CD4-positive, alpha-beta T cell treated with Interleukin-15 for 1 hour (primary cell): ENCODE data around the gene NSUN6.
"Not testable (repeated sequence)": the region's sequence is repeated elsewhere in the genome, so short reads cannot be mapped to it uniquely, and the experiment has no call there.

ENCODE experiments used
- DNase-seq: peaks from one replicate; pipeline ENCODE4 v3.0.0-alpha.2; 2020

The NSUN6 gene

GRCh38 chr10:18607503-18608378, 43.6 kb downstream of the NSUN6 start:
- DNase-seq = no peak

DNA sequence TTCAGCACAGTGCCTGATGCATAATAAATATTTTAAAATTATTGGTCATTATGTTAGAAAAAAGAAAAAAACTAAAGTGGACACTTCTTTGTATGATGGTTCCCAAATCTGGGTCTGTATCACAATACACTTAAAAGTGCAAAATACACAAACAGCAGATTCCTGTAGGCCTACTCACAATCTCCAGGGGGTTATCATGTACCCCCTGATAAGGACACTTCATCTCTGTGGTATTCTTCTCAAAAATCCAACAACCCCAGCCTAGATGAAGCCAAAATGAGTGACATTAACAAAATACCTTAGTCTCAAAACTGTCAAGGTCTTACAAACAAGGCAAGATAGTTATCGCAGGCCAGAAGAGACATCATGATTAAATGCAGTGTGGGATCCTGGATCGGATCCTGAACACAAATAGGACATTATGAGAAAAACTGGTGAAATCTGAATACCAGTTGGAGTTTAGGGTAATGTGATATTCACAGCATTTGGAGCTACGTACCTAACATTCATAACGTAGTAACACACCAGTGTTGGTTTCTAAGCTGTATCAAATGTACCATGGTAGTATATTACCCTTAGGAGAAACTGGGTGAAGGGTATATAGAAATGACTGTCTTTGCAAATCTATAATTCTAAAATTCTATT, 45.2 kb downstream of the NSUN6 start:
- DNase-seq = no peak

DNA sequence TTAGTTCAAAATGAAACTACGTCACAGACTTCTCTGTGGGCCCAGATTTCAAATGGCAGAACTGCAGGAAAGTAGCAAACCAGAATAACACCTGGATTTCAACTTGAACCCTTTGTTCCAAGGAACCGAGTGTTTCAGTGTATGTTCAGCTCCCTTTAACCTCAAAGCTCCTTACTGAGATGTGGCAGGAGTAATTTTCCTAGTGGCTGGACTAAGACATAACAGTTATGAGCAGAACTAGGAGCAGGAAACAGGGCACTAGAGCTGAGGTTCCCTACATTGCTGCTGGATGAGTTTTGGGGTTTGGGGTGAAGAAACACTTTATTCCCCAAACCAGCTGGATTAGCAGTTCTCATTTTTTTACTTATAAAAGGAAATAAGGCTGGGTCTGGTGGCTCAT, 50.1 kb downstream of the NSUN6 start:
- DNase-seq = no peak

DNA sequence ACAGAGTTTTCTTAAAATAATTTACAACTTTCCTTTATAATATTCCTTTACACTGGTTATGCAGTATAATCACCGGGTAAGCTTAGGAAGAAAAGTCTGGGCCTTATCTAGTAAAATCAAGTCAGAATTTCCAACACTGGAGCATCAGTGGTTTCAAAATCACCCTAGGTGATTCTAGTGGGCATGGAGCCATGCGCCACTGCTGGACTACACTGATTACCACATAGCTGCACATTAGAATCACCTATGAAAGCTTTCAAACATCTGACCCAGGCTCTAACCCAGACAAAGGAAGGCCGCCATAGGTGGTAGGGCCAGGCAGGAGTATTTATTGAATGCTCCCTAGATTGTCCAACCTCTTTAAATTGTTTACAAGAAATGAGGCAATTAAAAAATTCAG, 52.0 kb downstream of the NSUN6 start:
- no peak for DNase-seq

DNA sequence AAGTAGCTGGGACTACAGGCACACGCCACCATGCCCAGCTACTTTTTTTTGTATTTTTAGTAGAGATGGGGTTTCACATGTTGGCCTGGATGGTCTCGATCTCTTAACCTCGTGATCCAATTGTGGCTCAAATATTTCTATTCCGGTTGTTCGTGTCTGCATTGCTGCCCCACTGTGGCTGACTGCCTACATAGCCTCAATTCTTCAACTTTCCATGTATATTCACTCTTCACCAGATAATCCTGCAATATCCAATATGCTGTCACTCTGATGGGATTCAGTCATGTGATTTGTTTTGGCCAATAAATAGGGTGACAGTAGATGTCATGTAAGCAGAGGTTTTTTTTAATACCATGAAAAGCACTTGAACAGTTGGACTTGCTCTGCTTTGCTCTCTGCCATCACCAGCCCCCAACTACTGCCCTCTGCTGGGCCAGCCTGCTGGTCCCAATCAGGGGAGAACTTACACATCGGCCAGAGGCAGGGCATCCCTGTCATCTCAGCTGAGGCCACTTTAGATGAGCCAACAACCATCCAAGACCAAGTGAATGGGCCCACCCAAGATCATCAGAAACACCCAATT, 56.7 kb downstream of the NSUN6 start:
- no peak for DNase-seq

DNA sequence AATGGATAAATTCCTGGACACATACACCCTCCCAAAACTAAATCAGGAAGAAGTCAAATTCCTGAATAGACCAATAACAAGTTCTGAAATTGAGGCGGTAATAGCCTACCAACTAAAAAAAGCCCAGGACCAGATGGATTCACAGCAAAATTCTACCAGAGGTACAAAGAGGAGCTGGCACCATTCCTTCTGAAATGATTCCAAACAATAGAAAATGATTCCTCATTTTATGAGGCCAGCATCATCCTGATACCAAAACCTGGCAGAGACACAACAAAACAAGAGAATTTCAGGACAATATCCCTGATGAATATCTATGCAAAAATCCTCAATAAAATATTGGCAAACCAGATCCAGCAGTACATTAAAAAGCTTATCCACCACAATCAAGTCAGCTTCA, 60.2 kb downstream of the NSUN6 start:
- DNase-seq = not testable (repeated sequence)

GRCh38 chr10:18586637-18587036, 64.8 kb downstream of the NSUN6 start:
- DNase-seq = not testable (repeated sequence)

- no peak for DNase-seq
Observed at GRCh38 chr10:18583575-18584270, 67.7 kb downstream of the NSUN6 start.

- no peak for DNase-seq
Observed at GRCh38 chr10:18582803-18583202, 68.6 kb downstream of the NSUN6 start.

DNA sequence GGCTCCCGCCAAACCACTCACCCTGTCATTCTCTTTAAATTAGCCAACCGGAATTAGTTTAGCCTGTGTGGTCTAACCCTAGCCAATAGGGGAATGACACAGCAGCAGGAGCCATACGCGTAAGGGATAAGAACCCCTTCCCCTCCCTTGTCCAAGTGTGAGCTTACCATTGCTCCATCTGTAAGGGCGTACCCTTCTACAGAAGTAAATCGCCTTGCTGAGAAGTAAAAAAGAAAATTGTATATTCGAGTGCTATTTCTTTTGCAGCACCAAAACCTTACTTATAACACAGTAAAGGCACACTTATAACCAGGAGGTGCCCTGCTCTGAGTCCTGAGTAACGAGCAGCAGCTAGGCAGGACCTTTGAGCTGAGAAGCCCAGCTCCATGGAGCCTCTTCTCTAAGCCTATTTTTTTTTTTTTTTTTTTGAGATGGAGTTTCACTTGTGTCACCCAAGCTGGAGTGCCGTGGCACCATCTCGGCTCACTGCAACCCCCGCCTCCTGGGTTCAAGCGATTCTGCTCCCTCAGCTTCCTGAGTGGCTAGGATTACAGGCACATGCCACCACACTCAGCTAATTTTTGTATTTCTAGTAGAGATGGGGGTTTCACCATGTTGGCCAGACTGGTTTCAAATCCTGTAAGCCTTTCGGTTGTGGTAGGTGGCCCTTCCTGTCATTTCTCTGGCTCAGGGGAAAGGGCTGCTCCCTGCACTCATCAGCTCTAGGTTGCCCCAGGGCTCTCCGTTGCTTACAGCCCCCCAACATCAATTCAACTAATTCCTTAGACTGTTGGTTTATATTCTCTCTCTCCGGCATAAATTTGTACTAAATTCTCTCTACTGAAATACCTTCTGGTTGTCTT, 73.3 kb downstream of the NSUN6 start:
- no peak for DNase-seq

GRCh38 chr10:18576586-18576985, 74.8 kb downstream of the NSUN6 start:
- no peak for DNase-seq

GRCh38 chr10:18572959-18573561, 78.3 kb downstream of the NSUN6 start:
- no peak for DNase-seq

GRCh38 chr10:18571780-18572179, 79.6 kb downstream of the NSUN6 start:
- no peak for DNase-seq

- DNase-seq = no peak
Observed at GRCh38 chr10:18571076-18571475, 80.3 kb downstream of the NSUN6 start.

DNA sequence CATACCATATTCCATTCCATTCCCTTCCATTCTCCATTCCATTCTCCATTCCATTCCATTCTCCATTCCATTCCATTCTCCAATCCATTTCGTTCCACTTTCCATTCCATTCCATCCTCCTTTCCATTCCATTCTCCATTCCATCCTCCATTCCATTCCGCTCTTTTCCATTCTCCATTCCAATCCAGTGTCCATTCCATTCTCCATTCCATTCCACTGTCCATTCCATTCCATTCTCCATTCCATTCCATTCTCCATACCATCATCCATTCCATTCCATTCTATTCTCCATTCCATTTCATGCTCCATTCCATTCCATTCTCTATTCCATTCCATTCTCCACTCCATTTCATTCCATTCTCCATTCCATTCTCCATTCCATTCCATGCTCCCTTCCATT, 81.0 kb downstream of the NSUN6 start:
- not testable (repeated sequence) for DNase-seq

- DNase-seq = no peak
Observed at GRCh38 chr10:18567343-18567856, 84.0 kb downstream of the NSUN6 start.

DNA sequence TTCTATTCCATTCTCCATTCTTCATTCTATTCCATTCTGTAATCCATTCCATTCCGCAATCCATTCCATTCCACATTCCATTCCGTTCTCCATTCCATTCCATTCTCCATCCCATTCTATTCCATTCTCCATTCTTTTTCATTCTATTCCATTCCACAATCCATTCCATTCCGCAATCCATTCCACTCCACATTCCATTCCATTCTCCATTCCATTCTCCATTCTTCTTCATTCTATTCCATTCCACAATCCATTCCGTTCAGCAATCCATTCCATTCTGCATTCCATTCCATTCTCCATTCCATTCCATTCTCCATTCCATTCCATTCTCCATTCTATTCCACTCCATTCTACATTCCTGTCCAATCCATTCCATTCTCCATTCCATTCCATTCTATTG, 85.2 kb downstream of the NSUN6 start:
- no peak for DNase-seq

DNA sequence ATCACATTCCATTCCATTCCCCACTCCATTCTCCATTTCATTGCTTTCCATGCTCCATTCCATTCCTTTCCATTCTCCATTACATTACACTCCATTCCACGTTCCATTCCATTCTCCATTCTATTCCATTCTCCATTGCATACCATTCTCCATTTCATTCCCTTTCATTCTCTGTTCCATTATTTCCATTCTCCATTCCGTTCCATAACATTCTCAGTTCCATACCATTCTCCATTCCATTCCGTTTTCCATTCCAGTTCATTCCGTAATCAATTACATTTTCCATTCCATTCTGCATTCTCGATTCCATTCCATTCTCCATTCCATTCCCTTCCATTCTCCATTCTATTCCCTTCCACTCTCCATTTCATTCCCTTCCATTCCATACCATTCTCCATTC, 86.4 kb downstream of the NSUN6 start:
- no peak for DNase-seq

- no peak for DNase-seq
Observed at GRCh38 chr10:18563003-18563726, 88.2 kb downstream of the NSUN6 start.

GRCh38 chr10:18561861-18562551, 89.4 kb downstream of the NSUN6 start:
- DNase-seq = no peak
